K562 (cell line): ENCODE measurements around the gene CD300LG. TPM values are rescaled to one million over a fixed set of nuclear protein-coding genes. Genes with fewer than 3 reads are reported as not detected.

Source experiments
- ATAC-seq: fragments of 200-7000 bp; cut with Tn5 transposase; 3 replicates; pipeline ENCODE4 v1.9.1; 2020; ENCODE audit warnings: moderate library complexity
- BruUV-seq: library from RNA; stranded (reverse); fragments of 400-500 nt; replicated peaks from 2 replicates; lab custom pipeline; 2021; lab: Mats Ljungman, UMichigan
- CTCF ChIA-PET: fragments of 300-600 bp; formaldehyde crosslinking; extraction: SDS; loops from one replicate; lab custom pipeline; 2021; ENCODE audit warnings: low intra/inter-chr PET ratio; lab: Yijun Ruan, JAX
- POLR2A ChIA-PET: fragments of 300-600, 350-650 bp; sonication (Branson Sonifier 250); formaldehyde crosslinking; extraction: SDS; loops from one replicate; lab custom pipeline; 2021; ENCODE audit warnings: antibody characterized with exemption, inconsistent platforms; lab: Yijun Ruan, JAX
- DNase-seq, 4 experiments: peaks; one replicate each; pipeline versions ENCODE4 v3.0.0 to v3.0.0-alpha.2; 2011 to 2018; ENCODE audit warnings: low spot score in 3 of 4, mixed read lengths in 3 of 4; ENCODE audit errors: extremely low read depth in 1 of 4
- FAIRE-seq: peaks from 2 replicates; lab custom pipeline; 2011; peaks lifted over from hg19 to GRCh38; lab: Jason Lieb, UNC
- H2AFZ ChIP-seq: 2 replicates; pipeline ENCODE4 v1.6.0; 2011; ENCODE audit warnings: low read depth, low read length, control low read depth, inconsistent platforms
- H3K27ac ChIP-seq: fragments of 200-600 bp; 3 replicates; pipeline ENCODE4 v1.8.0; 2011; ENCODE audit warnings: low read depth, mild to moderate bottlenecking, control low read depth, inconsistent platforms, low read length, moderate library complexity, mixed read lengths; ENCODE audit errors: extremely low read depth
- H3K27me3 ChIP-seq, 2 experiments: fragments of 300-600 bp in 1 of 2; 2 replicates in 1 of 2; 3 replicates in 1 of 2; pipeline versions ENCODE4 v1.6.0 to v1.8.0; 2011; ENCODE audit warnings: inconsistent platforms in 2 of 2, low read length in 2 of 2, mild to moderate bottlenecking in 1 of 2, mixed read lengths in 1 of 2, moderate library complexity in 1 of 2; ENCODE audit not compliant: control insufficient read depth in 2 of 2, insufficient read depth in 2 of 2
- H3K36me3 ChIP-seq: fragments of 300-600 bp; 3 replicates; pipeline ENCODE4 v1.8.0; 2011; ENCODE audit warnings: mild to moderate bottlenecking, low read length, inconsistent platforms; ENCODE audit not compliant: control insufficient read depth, insufficient read depth
- H3K4me1 ChIP-seq, 2 experiments: fragments of 200-600 bp in 1 of 2; replicated peaks in 1 of 2; 2 replicates in 1 of 2; 3 replicates in 1 of 2; pipeline versions ENCODE4 v1.5.1 to v1.8.0; 2011; ENCODE audit warnings: inconsistent platforms in 2 of 2, low read length in 2 of 2, mild to moderate bottlenecking in 1 of 2, mixed read lengths in 1 of 2, moderate library complexity in 1 of 2; ENCODE audit not compliant: control insufficient read depth in 2 of 2, insufficient read depth in 2 of 2
- H3K4me2 ChIP-seq: 2 replicates; pipeline ENCODE4 v1.6.1; 2011; ENCODE audit warnings: low read length, control low read depth, inconsistent platforms, mixed read lengths; ENCODE audit not compliant: insufficient read depth
- H3K4me3 ChIP-seq: fragments of 200-600 bp; sonication (generic), shearing (Covaris generic); 2 replicates; pipeline ENCODE4 v1.5.1; 2016; ENCODE audit warnings: control low read depth, inconsistent platforms
- H3K79me2 ChIP-seq: fragments of 200-600 bp; 3 replicates; pipeline ENCODE4 v1.8.0; 2011; ENCODE audit warnings: low read length, inconsistent platforms; ENCODE audit not compliant: control insufficient read depth, insufficient read depth
- H3K9ac ChIP-seq, 2 experiments: 2 replicates each; pipeline versions ENCODE4 v1.6.0 to v1.6.1; 2011; ENCODE audit warnings: low read depth in 2 of 2, low read length in 2 of 2, control low read depth in 1 of 2, inconsistent platforms in 1 of 2, mild to moderate bottlenecking in 1 of 2, mixed read lengths in 1 of 2; ENCODE audit not compliant: insufficient read depth in 1 of 2
- H3K9me1 ChIP-seq: one replicate; pipeline ENCODE4 v1.6.0; 2011; ENCODE audit warnings: inconsistent platforms, mild to moderate bottlenecking, low read length, moderate library complexity; ENCODE audit not compliant: control insufficient read depth, insufficient read depth
- H3K9me3 ChIP-seq: replicated peaks from 2 replicates; pipeline ENCODE4 v1.5.1; 2011; ENCODE audit warnings: low read depth, low read length, inconsistent platforms; ENCODE audit not compliant: control insufficient read depth, insufficient read depth
- H4K20me1 ChIP-seq: replicated peaks from 2 replicates; pipeline ENCODE4 v1.6.1; 2011; ENCODE audit warnings: low read length, inconsistent platforms, mixed read lengths; ENCODE audit not compliant: control insufficient read depth, insufficient read depth
- HSF4 ChIP-seq: fragments of 250-450 bp; sonication (Bioruptor Pico); IDR thresholded peaks from 2 replicates; pipeline ENCODE4 v2.1.2; 2022; ENCODE audit warnings: mild to moderate bottlenecking, moderate library complexity, borderline replicate concordance
- MTA2 ChIP-seq: fragments of 450-650 bp; IDR thresholded peaks from 2 replicates; pipeline ENCODE4 v1.6.1; 2016; ENCODE audit warnings: low read depth
- SIX5 ChIP-seq, 2 experiments: IDR thresholded peaks; 2 replicates each; pipeline ENCODE4 v1.6.1; 2011; ENCODE audit warnings: low read length in 2 of 2, borderline replicate concordance in 1 of 2, low read depth in 1 of 2, mild to moderate bottlenecking in 1 of 2, moderate library complexity in 1 of 2; ENCODE audit not compliant: insufficient read depth in 1 of 2
- SRSF1 ChIP-seq: fragments of 200-400 bp; formaldehyde crosslinking; IDR thresholded peaks from 2 replicates; pipeline ENCODE4 v1.6.1; 2017; ENCODE audit warnings: mild to moderate bottlenecking, low read depth, low read length, moderate library complexity
- ZNF143 ChIP-seq: sonication (generic); formaldehyde crosslinking; IDR thresholded peaks from 2 replicates; pipeline ENCODE4 v1.9.0; 2022; ENCODE audit warnings: mild to moderate bottlenecking, missing genetic modification reagents
- ZNF707 ChIP-seq: fragments of 250-450 bp; sonication (Bioruptor Pico); conservative IDR thresholded peaks from 2 replicates; pipeline ENCODE4 v1.8.0; 2022; ENCODE audit warnings: inconsistent platforms, mild to moderate bottlenecking, moderate library complexity
- WGBS: fragments of 100-300 bp; shearing (Covaris generic); methylation state at CpG from one replicate; pipeline ENCODE4 v1.1.6; 2016; ENCODE audit warnings: low coverage, mixed read lengths; ENCODE audit not compliant: insufficient coverage; ENCODE audit errors: missing lambda C conversion rate; 5-methylcytosine and 5-hydroxymethylcytosine counted together
- in situ Hi-C: fragments of 300-500 bp; cut with MboI; formaldehyde crosslinking; loops from 4 replicates; pipeline ENCODE4 v1.15.0; 2018; ENCODE audit warnings: inconsistent platforms, mixed read lengths
- intact Hi-C: fragments of 100-400 bp; cut with micrococcal nuclease; formaldehyde crosslinking; loops from 2 replicates; pipeline ENCODE4 v1.14.2; 2022
- polyA plus RNA-seq, 8 experiments: library from polyadenylated mRNA; depleted of rRNA in 4 of 8; stranded (reverse) in 5 of 8; unstranded in 3 of 8; fragments of >200 nt; fragmentation: Nextera tagmentation in 2 of 8; fragmentation: Illumina TruSeq in 1 of 8; extraction: Ambion mirVana in 2 of 8; extraction: Trizol in 1 of 8; gene quantifications; 2 replicates each; pipeline versions ENCODE4 v1.2.1 to v1.2.3, GENCODE V29; 2011 to 2014; ENCODE audit warnings: inconsistent platforms in 1 of 8, missing spikeins in 1 of 8
- total RNA-seq, 7 experiments: library from RNA; depleted of rRNA in 6 of 7; stranded (reverse); fragments of >200 nt in 6 of 7; fragmentation: Illumina TruSeq in 2 of 7; extraction: Trizol in 2 of 7; gene quantifications; 2 replicates each; pipeline versions ENCODE4 v1.2.1 to v1.2.3, GENCODE V29; 2011 to 2021; ENCODE audit warnings: low replicate concordance in 1 of 7

The CD300LG gene
- total and polyA plus RNA-seq, 9 of the 15 experiments (the other 6 are each of a cell fraction or from before 2014, with no cell fraction given) = not detected

- no peak overlapping the region for H3K27ac ChIP-seq
- BruUV-seq = no TSS peak
- no peaks in the 10 kb centered on the region for H3K36me3 ChIP-seq
- no peaks in the 10 kb centered on the region for H3K9me3 ChIP-seq
- WGBS = 10% methylated on average over 8 of the region's 8 CpGs
- H3K79me2 ChIP-seq = no peaks in the 10 kb centered on the region
- in situ Hi-C loops = no loop called here
- ATAC-seq (no peak), FAIRE-seq (no peak), DNase-seq (no peak)
- no peak for TF ChIP-seq ZNF143 (CRISPR knock-in tag)
- no peak for TF ChIP-seq ZNF707 (CRISPR knock-in tag)
- TF ChIP-seq SIX5 (IDR thresholded peaks at IDR 0.05; ENCODE audit: borderline replicate concordance in 1 of 2, insufficient read depth in 1 of 2, low read depth in 1 of 2, low read length in 2 of 2) = no peak
- TF ChIP-seq MTA2 = no peak
- no peak for TF ChIP-seq SRSF1
- TF ChIP-seq HSF4 (CRISPR knock-in tag) = no peak
- H4K20me1 ChIP-seq = peaks cover 3% of the 10 kb centered on the region; the same call in 1 of the 2 replicates
- CTCF ChIA-PET = no interaction called here
- no peak overlapping the region for H3K9ac ChIP-seq
- intact Hi-C loops = loop anchor here (10.0 kb wide), 1 partner anchor 154 kb away; no protein-coding TSS in a partner anchor
- H2AFZ ChIP-seq = no peak overlapping the region
- H3K4me3 ChIP-seq = no peak overlapping the region
- peaks cover 0 to 7% of the 10 kb centered on the region in 2 experiments; a peak in 2 of 5 replicates for H3K4me1 ChIP-seq
- H3K9me1 ChIP-seq = no peaks in the 10 kb centered on the region
- H3K27me3 ChIP-seq = peaks cover 29 to 49% of the 10 kb centered on the region in 2 experiments
- no peak overlapping the region for H3K4me2 ChIP-seq
- POLR2A ChIA-PET = interaction anchor here (0.5 to 0.8 kb wide), 3 partner anchors 9 to 740 kb away, joined by 3 to 4 read pairs (median 3); no protein-coding TSS in a partner anchor
Measured at GRCh38 chr17:43849116-43849515, 2.1 kb downstream of the CD300LG start.
